Activated CD4-positive, CD25-positive, alpha-beta regulatory T cell treated with anti-CD3 and anti-CD28 coated beads, Interleukin-2, amount 50 U/mL, for 72 hours (primary cell): ENCODE measurements around the gene KRTAP4-7.
"Not testable (repeated sequence)": the region's sequence is repeated elsewhere in the genome, so short reads cannot be mapped to it uniquely, and the experiment has no call there.

Source experiments
- DNase-seq: peaks from one replicate; pipeline ENCODE4 v3.0.0; 2021

Gene KRTAP4-7

GRCh38 chr17:41084100-41084856 is at the start of gene KRTAP4-7:
TSS of gene KRTAP4-7 (plus strand) at chr17:41084150. CDS start at chr17:41084207, 57 bp downstream.
- DNase-seq = not testable (repeated sequence)

GRCh38 chr17:41034346-41034935 is 49.5 kb upstream of the KRTAP4-7 start, which contains the start of gene KRTAP1-3:
TSS of gene KRTAP1-3 (minus strand) at chr17:41034874. CDS start at chr17:41034821, 53 bp downstream.
- DNase-seq = not testable (repeated sequence)

DNA sequence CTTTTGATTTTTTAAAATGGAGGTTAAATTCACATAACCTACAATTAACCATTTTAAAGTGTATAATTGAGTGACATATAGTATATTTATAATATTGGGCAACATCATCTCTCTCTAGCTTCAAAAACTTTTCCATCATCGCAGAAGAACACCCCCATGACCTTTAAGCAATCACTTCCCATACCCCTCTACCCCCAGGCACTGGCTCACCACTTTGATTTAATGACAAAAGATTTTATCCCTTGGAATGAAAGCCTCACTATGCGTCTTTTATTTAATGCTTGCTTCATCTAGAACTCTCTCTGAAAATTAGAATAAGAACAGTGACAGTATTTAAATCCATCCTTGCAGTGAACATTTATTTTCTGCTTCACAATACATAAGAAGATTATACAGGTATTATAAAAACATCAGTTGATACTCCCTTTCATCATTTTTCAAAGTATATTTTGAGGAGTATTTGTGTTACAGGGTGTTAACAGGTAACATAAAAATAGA is 46.0 kb upstream of the KRTAP4-7 start:
- DNase-seq = no peak

DNA sequence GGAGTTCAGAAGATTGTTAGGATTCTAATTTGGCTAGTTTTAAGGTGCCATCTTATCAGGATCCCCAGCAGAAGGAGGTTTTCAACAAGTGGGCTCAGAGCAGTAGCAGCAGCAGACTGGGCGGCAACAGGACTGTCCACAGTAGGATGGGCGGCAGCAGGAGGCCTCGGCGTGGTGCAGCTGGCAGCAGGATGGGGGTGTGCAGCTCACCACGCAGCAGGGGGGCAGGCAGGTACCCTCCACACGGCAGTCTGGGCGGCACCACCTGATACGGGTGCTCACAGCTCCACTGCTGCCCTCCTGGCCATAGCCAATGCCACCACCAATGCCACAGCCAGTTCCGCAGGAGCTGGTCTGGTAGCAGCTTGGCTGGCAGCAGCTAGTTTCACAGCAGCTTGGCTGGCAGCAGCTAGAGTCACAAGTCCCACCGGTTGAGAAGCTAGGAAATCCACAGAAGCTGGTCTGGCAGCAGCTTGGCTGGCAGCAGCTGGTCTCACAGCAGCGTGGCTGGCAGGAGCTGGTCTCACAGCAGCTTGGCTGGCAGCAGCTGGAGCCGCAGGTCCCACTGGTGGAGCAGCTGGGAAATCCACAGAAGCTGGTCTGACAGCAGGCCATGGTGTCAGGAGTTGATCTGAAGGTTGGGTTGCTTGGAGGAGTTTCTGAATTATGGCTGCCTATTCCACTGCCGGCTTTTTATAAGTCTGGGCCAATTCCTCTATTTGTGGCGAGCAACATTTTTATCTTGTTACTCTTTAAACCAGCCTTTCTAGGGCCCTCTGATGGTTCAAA is 43.0 kb upstream of the KRTAP4-7 start, which contains the start of gene KRTAP1-1:
TSS of gene KRTAP1-1 (minus strand) at position 668 of the 789 bp plus-strand sequence. CDS start at position 615, 53 bp downstream.
- not testable (repeated sequence) for DNase-seq

DNA sequence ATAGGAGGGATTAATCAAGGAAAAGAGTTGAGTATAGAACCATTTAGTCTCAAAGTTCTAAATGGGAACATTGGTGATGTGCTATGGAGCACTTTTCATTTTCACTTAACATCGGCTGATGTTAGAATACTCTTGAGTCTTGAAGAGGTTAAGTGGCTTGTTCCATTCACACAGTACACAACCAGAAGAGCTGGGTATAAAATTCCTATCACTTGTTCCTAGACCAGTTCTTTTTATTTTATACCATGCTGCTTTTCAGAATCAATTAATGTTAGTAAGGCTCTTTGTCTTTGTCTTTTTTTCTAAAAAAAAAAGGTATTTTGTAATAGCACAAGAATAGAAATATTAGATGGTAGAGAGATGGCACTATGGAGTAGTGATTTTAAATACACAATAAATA is 41.0 kb upstream of the KRTAP4-7 start:
- no peak for DNase-seq

- not testable (repeated sequence) for DNase-seq
Observed at GRCh38 chr17:41046735-41047465, 37.0 kb upstream of the KRTAP4-7 start, which contains the start of gene KRTAP2-1. TSS of gene KRTAP2-1 (minus strand) at chr17:41047316. CDS start at chr17:41047267, 49 bp downstream.

DNA sequence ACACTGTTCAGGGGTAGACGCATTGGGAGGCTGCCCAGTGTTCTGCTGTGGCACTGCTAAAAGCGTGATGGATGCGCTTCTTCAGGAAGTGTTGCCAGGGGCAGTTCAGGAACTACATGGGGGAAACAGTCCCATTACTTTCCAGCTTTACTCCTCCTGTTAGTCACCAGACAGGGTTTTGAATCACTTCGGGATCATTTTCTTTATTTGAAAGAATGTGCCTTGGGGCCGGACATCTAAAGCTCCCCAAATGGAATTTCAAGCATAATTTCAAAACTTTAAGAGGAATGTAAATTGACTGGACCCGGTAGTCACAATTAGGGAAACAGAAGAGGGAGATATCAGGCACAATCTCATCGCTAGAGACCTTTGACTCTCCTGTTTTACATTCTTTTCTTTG is 35.5 kb upstream of the KRTAP4-7 start:
- DNase-seq = no peak

- DNase-seq = no peak
Observed at GRCh38 chr17:41049110-41049509, 34.8 kb upstream of the KRTAP4-7 start.

DNA sequence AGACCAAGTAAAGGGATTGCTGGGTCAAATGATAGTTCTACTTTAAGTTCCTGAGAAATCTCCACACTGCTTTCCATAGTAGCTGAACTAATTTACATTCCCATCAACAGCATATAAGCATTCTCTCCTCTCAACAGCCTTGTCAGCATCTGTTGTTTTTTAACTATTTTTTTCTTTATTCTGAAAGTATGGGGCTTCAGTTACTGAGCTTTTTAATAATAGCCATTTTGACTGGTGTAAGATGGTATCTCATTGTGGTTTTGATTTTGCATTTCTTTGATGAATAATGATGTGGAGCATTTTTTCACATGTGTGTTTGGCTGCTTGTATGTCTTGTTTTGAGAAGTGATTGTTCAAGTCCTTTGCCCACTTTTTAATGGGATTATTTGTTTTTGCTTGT is 31.4 kb upstream of the KRTAP4-7 start:
- DNase-seq = no peak

GRCh38 chr17:41054025-41054424 is 29.9 kb upstream of the KRTAP4-7 start:
- DNase-seq = no peak

- DNase-seq = not testable (repeated sequence)
Observed at GRCh38 chr17:41054556-41054955, 29.4 kb upstream of the KRTAP4-7 start.

DNA sequence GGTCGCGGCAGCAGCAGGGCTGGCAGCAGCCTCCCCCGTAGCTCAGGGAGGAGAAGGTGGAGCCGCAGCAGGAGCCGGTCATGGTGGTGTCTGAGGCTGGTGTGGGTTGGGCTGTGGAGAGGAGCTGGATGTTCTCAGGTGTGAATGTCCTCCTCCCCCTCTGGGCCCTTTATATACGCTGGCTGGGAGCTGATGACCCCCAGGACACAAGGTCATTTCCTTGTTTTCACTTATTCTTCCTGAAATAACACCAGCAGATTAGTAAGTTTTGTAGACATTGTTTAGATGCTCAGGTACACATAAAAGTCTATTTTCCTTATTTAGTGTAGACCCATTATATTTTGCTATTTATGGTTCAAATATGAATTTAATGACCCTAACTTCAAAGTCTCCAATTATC is 28.8 kb upstream of the KRTAP4-7 start, which contains the start of gene KRTAP2-2:
TSS of gene KRTAP2-2 (minus strand) at position 101 of the 400 bp plus-strand sequence. CDS start at position 82, 19 bp downstream.
- DNase-seq = not testable (repeated sequence)

DNA sequence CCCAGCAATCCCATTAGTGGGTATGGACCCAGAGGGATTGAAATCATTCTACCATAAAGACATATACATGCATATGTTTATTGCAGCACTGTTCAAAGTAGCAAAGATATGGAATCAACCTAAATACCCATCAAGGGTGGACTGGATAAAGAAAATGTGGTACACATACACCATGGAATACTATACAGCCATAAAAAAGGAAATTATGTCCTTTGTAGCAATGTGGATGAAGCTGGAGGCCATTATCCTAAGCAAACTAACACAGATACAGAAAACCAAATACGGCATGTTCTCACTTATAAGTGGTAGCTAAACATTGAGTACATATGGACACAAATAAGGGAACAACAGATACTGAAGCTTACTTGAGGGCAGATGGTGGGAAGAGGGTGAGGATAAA is 26.4 kb upstream of the KRTAP4-7 start:
- no peak for DNase-seq

DNA sequence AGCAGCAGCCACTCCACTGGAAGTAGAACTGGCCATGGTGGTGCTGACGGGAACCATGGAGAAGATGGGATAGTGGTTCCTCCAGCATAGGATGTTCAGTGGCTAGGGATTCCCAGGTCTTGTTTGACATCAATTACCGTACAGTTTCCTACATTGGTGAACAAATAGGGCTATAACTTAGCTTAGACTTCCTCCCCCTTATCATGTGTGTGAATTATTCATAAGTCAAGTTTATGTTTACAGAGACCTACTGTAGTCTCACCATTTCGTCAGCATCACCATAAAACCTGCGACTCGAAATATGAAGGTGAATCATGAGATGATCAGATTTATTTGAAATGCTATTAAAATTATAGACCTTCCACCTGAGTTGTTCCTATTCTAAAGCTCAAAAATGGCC is 25.2 kb upstream of the KRTAP4-7 start:
- no peak for DNase-seq

- not testable (repeated sequence) for DNase-seq
Observed at GRCh38 chr17:41059276-41060051, 24.5 kb upstream of the KRTAP4-7 start.

- DNase-seq = no peak
Observed at GRCh38 chr17:41060052-41060604, 23.8 kb upstream of the KRTAP4-7 start, which contains the start of gene KRTAP2-3. TSS of gene KRTAP2-3 (minus strand) at chr17:41060114. CDS start at chr17:41060050, 64 bp downstream.

- DNase-seq = no peak
Observed at GRCh38 chr17:41061964-41062363, 22.0 kb upstream of the KRTAP4-7 start.

DNA sequence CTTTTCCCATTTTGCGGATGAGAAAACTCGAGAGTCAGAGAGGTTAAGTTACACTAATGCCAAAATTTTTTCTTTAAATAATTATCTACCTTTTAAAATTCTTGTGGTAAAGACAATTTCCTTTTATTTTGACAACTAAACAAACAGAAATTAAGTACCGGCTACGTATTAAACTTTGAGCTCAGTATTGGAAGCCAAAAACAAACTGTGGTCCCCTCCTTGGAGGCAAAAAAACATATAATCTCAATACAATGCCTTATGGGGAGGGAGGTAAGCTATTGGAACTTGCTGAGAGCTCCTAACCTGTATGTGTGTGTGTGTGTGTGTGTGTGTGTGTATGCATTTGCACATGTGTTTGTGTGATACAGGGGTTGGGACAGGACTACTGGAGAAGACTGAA is 20.5 kb upstream of the KRTAP4-7 start:
- DNase-seq = no peak

DNA sequence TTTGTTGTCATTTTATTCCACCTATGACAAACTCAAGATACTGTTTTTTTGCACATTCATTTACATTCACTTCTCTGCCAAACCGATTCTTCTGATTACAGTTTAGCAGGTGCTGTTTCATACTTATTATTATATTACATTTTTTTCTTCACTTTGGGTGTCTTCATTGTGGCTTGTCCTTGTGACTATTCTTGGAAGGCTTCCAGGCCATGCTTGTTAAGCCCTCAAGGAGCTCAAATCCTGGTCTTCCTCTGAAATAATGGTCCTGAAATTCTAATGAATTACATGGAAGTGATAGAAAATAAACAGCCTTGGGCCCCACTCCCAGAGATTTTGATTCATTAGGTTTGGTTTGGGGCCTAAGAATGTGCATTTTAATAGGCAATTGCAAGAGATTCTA is 19.6 kb upstream of the KRTAP4-7 start:
- DNase-seq = no peak

DNA sequence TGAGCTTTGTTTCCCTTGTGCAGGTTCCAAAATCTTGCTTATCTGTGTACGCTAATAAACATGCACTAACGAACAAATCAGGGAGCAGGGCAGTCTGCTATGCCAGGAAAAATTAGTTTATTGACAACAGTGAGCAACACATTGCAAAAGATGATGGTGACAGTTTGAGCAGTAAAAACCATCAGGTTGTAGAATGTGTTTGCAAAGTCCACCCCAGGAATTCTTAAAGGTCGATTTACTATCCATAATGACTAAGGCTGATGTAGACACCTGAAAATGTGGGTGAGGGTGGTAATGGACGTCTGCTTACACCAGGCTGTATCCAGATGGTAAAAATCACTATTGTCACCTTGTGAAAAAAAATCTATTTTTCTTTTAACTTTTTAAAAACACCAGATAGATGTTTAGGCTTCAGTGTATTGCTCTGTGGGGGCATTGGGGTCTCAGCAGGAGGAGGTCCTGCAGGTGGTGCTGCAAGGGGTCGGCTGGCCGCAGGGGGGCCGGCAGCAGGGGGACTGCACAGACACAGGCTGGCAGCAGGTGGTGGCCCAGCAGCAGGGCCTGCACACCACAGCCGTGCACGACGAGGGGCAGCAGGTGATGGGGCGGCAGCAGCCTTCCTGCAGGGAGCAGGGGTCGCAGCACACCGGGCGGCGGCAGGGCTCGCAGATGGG is 18.8 kb upstream of the KRTAP4-7 start:
- not testable (repeated sequence) for DNase-seq
